ENCODE results near the gene TUB. TPM values are rescaled to one million over a fixed set of nuclear protein-coding genes. Genes with fewer than 3 reads are reported as not detected.

TUB gene
- polyA plus RNA-seq, 2 donors = 0.71 to 0.78 TPM

GRCh38 chr11:8045839-8046238, 35.2 kb upstream of the TUB start:
- no peaks in the 10 kb centered on the region for H3K36me3 ChIP-seq (ENCODE audit: control insufficient read depth in 2 of 2, insufficient read depth in 2 of 2, low read length in 1 of 2)
- no peaks in the 10 kb centered on the region for H3K4me1 ChIP-seq (ENCODE audit: control insufficient read depth in 2 of 2, insufficient read depth in 2 of 2, low read length in 1 of 2)
- H3K9me3 ChIP-seq (ENCODE audit: control insufficient read depth in 2 of 2, insufficient read depth in 1 of 2, low read depth in 1 of 2, low read length in 1 of 2) = no peaks in the 10 kb centered on the region
- 53 to 61% methylated on average over 4 of the region's 4 CpGs for WGBS, 2 donors
- H3K4me3 ChIP-seq (ENCODE audit: low read depth in 1 of 2, low read length in 2 of 2) = no peak overlapping the region
- H3K27me3 ChIP-seq (ENCODE audit: control insufficient read depth in 1 of 2, insufficient read depth in 2 of 2, low read length in 2 of 2) = no peaks in the 10 kb centered on the region
- H3K27ac ChIP-seq (ENCODE audit: low read depth in 2 of 2, low read length in 1 of 2) = no peak overlapping the region

- WGBS, 2 donors = 62 to 63% methylated on average over 3 of the region's 3 CpGs
- Histone ChIP-seq H3K4me3 (ENCODE audit: low read depth in 1 of 2, low read length in 2 of 2) (no peak overlapping the region), H3K36me3 (ENCODE audit: control insufficient read depth in 2 of 2, insufficient read depth in 2 of 2, low read length in 1 of 2) (no peaks in the 10 kb centered on the region)
Measured at GRCh38 chr11:8047382-8047781, 33.6 kb upstream of the TUB start.

GRCh38 chr11:8049084-8049483, 31.9 kb upstream of the TUB start:
- WGBS, 2 donors = 89 to 90% methylated on average over 3 of the region's 3 CpGs
- H3K9me3 ChIP-seq (ENCODE audit: control insufficient read depth in 2 of 2, insufficient read depth in 1 of 2, low read depth in 1 of 2, low read length in 1 of 2) = no peaks in the 10 kb centered on the region
- no peak overlapping the region for H3K4me3 ChIP-seq (ENCODE audit: low read depth in 1 of 2, low read length in 2 of 2)
- no peaks in the 10 kb centered on the region for H3K27me3 ChIP-seq (ENCODE audit: control insufficient read depth in 1 of 2, insufficient read depth in 2 of 2, low read length in 2 of 2)
- no peaks in the 10 kb centered on the region for H3K36me3 ChIP-seq (ENCODE audit: control insufficient read depth in 2 of 2, insufficient read depth in 2 of 2, low read length in 1 of 2)
- H3K4me1 ChIP-seq (ENCODE audit: control insufficient read depth in 2 of 2, insufficient read depth in 2 of 2, low read length in 1 of 2) = no peaks in the 10 kb centered on the region
- H3K27ac ChIP-seq (ENCODE audit: low read depth in 2 of 2, low read length in 1 of 2) = no peak overlapping the region

More at GRCh38 chr11:8047382-8047781, 33.6 kb upstream of the TUB start:
- Histone ChIP-seq H3K27me3 (ENCODE audit: control insufficient read depth in 1 of 2, insufficient read depth in 2 of 2, low read length in 2 of 2) (no peaks in the 10 kb centered on the region), H3K9me3 (ENCODE audit: control insufficient read depth in 2 of 2, insufficient read depth in 1 of 2, low read depth in 1 of 2, low read length in 1 of 2) (no peaks in the 10 kb centered on the region), H3K4me1 (ENCODE audit: control insufficient read depth in 2 of 2, insufficient read depth in 2 of 2, low read length in 1 of 2) (no peaks in the 10 kb centered on the region), H3K27ac (ENCODE audit: low read depth in 2 of 2, low read length in 1 of 2) (no peak overlapping the region)

GRCh38 chr11:8055091-8055835, 25.7 kb upstream of the TUB start:
- Histone ChIP-seq H3K27ac (ENCODE audit: low read depth in 2 of 2, low read length in 1 of 2) (no peak overlapping the region), H3K9me3 (ENCODE audit: control insufficient read depth in 2 of 2, insufficient read depth in 1 of 2, low read depth in 1 of 2, low read length in 1 of 2) (no peaks in the 10 kb centered on the region), H3K4me1 (ENCODE audit: control insufficient read depth in 2 of 2, insufficient read depth in 2 of 2, low read length in 1 of 2) (no peaks in the 10 kb centered on the region), H3K27me3 (ENCODE audit: control insufficient read depth in 1 of 2, insufficient read depth in 2 of 2, low read length in 2 of 2) (no peaks in the 10 kb centered on the region), H3K4me3 (ENCODE audit: low read depth in 1 of 2, low read length in 2 of 2) (no peak overlapping the region), H3K36me3 (ENCODE audit: control insufficient read depth in 2 of 2, insufficient read depth in 2 of 2, low read length in 1 of 2) (no peaks in the 10 kb centered on the region)
- WGBS, 2 donors = 68 to 73% methylated on average over 5 to 7 of the region's 7 CpGs

- Histone ChIP-seq H3K27me3 (ENCODE audit: control insufficient read depth in 1 of 2, insufficient read depth in 2 of 2, low read length in 2 of 2) (no peaks in the 10 kb centered on the region), H3K27ac (ENCODE audit: low read depth in 2 of 2, low read length in 1 of 2) (no peak overlapping the region), H3K36me3 (ENCODE audit: control insufficient read depth in 2 of 2, insufficient read depth in 2 of 2, low read length in 1 of 2) (no peaks in the 10 kb centered on the region), H3K4me3 (ENCODE audit: low read depth in 1 of 2, low read length in 2 of 2) (no peak overlapping the region), H3K4me1 (ENCODE audit: control insufficient read depth in 2 of 2, insufficient read depth in 2 of 2, low read length in 1 of 2) (no peaks in the 10 kb centered on the region), H3K9me3 (ENCODE audit: control insufficient read depth in 2 of 2, insufficient read depth in 1 of 2, low read depth in 1 of 2, low read length in 1 of 2) (no peaks in the 10 kb centered on the region)
- 83 to 85% methylated on average over 10 of the region's 10 CpGs for WGBS, 2 donors
Measured at GRCh38 chr11:8055836-8056526, 25.0 kb upstream of the TUB start.

- H3K9me3 ChIP-seq (ENCODE audit: control insufficient read depth in 2 of 2, insufficient read depth in 1 of 2, low read depth in 1 of 2, low read length in 1 of 2) = no peaks in the 10 kb centered on the region
- H3K4me3 ChIP-seq (ENCODE audit: low read depth in 1 of 2, low read length in 2 of 2) = no peak overlapping the region
- no peaks in the 10 kb centered on the region for H3K4me1 ChIP-seq (ENCODE audit: control insufficient read depth in 2 of 2, insufficient read depth in 2 of 2, low read length in 1 of 2)
- WGBS, 2 donors = 56 to 64% methylated on average over 12 of the region's 12 CpGs
- H3K27me3 ChIP-seq (ENCODE audit: control insufficient read depth in 1 of 2, insufficient read depth in 2 of 2, low read length in 2 of 2) = no peaks in the 10 kb centered on the region
- no peaks in the 10 kb centered on the region for H3K36me3 ChIP-seq (ENCODE audit: control insufficient read depth in 2 of 2, insufficient read depth in 2 of 2, low read length in 1 of 2)
- H3K27ac ChIP-seq (ENCODE audit: low read depth in 2 of 2, low read length in 1 of 2) = no peak overlapping the region
Measured at GRCh38 chr11:8056810-8057463, 24.1 kb upstream of the TUB start.

- Histone ChIP-seq H3K9me3 (ENCODE audit: control insufficient read depth in 2 of 2, insufficient read depth in 1 of 2, low read depth in 1 of 2, low read length in 1 of 2) (no peaks in the 10 kb centered on the region), H3K36me3 (ENCODE audit: control insufficient read depth in 2 of 2, insufficient read depth in 2 of 2, low read length in 1 of 2) (no peaks in the 10 kb centered on the region), H3K27ac (ENCODE audit: low read depth in 2 of 2, low read length in 1 of 2) (no peak overlapping the region), H3K4me3 (ENCODE audit: low read depth in 1 of 2, low read length in 2 of 2) (no peak overlapping the region), H3K4me1 (ENCODE audit: control insufficient read depth in 2 of 2, insufficient read depth in 2 of 2, low read length in 1 of 2) (peaks cover 2 to 3% of the 10 kb centered on the region in 2 donors), H3K27me3 (ENCODE audit: control insufficient read depth in 1 of 2, insufficient read depth in 2 of 2, low read length in 2 of 2) (no peaks in the 10 kb centered on the region)
- 95 to 97% methylated on average over 9 of the region's 9 CpGs for WGBS, 2 donors
Measured at GRCh38 chr11:8058216-8058615, 22.8 kb upstream of the TUB start.

GRCh38 chr11:8059030-8059429, 22.0 kb upstream of the TUB start:
- Histone ChIP-seq H3K9me3 (ENCODE audit: control insufficient read depth in 2 of 2, insufficient read depth in 1 of 2, low read depth in 1 of 2, low read length in 1 of 2) (no peaks in the 10 kb centered on the region), H3K27me3 (ENCODE audit: control insufficient read depth in 1 of 2, insufficient read depth in 2 of 2, low read length in 2 of 2) (no peaks in the 10 kb centered on the region), H3K36me3 (ENCODE audit: control insufficient read depth in 2 of 2, insufficient read depth in 2 of 2, low read length in 1 of 2) (no peaks in the 10 kb centered on the region), H3K4me1 (ENCODE audit: control insufficient read depth in 2 of 2, insufficient read depth in 2 of 2, low read length in 1 of 2) (peaks cover 2 to 3% of the 10 kb centered on the region in 2 donors), H3K27ac (ENCODE audit: low read depth in 2 of 2, low read length in 1 of 2) (no peak overlapping the region), H3K4me3 (ENCODE audit: low read depth in 1 of 2, low read length in 2 of 2) (no peak overlapping the region)
- 79 to 80% methylated on average over 8 of the region's 8 CpGs for WGBS, 2 donors

GRCh38 chr11:8059571-8060011, 21.4 kb upstream of the TUB start:
- Histone ChIP-seq H3K4me1 (ENCODE audit: control insufficient read depth in 2 of 2, insufficient read depth in 2 of 2, low read length in 1 of 2) (peaks cover 2 to 3% of the 10 kb centered on the region in 2 donors), H3K9me3 (ENCODE audit: control insufficient read depth in 2 of 2, insufficient read depth in 1 of 2, low read depth in 1 of 2, low read length in 1 of 2) (no peaks in the 10 kb centered on the region), H3K27ac (ENCODE audit: low read depth in 2 of 2, low read length in 1 of 2) (no peak overlapping the region), H3K4me3 (ENCODE audit: low read depth in 1 of 2, low read length in 2 of 2) (no peak overlapping the region), H3K27me3 (ENCODE audit: control insufficient read depth in 1 of 2, insufficient read depth in 2 of 2, low read length in 2 of 2) (no peaks in the 10 kb centered on the region), H3K36me3 (ENCODE audit: control insufficient read depth in 2 of 2, insufficient read depth in 2 of 2, low read length in 1 of 2) (no peaks in the 10 kb centered on the region)
- 42 to 48% methylated on average over 10 of the region's 10 CpGs for whole genome bisulfite sequencing, 2 donors
